Keratinocyte (primary cell): ENCODE results near the gene SCYL3. TPM values are rescaled to one million over a fixed set of nuclear protein-coding genes. Genes with fewer than 3 reads are reported as not detected.

ENCODE experiments used
- DNase-seq: peaks from one replicate; pipeline ENCODE4 v3.0.0-alpha.2; 2011; ENCODE audit warnings: low read depth, missing footprints, low spot score
- FAIRE-seq: peaks from 2 replicates; lab custom pipeline; 2011; peaks lifted over from hg19 to GRCh38; lab: Jason Lieb, UNC
- H2AFZ ChIP-seq: 2 replicates; pipeline ENCODE4 v1.6.0; 2012; ENCODE audit warnings: low read length, control low read depth, inconsistent platforms; ENCODE audit not compliant: control insufficient read depth
- H3K27ac ChIP-seq: 2 replicates; pipeline ENCODE4 v1.5.1; 2011; ENCODE audit warnings: low read length; ENCODE audit not compliant: control insufficient read depth, insufficient read depth
- H3K27me3 ChIP-seq: 3 replicates; pipeline ENCODE4 v1.6.0; 2011; ENCODE audit warnings: low read length; ENCODE audit not compliant: control insufficient read depth, insufficient read depth; ENCODE audit errors: extremely low read depth
- H3K36me3 ChIP-seq, 2 experiments: 2 replicates in 1 of 2; 3 replicates in 1 of 2; pipeline ENCODE4 v1.5.1; 2011; ENCODE audit warnings: low read length in 2 of 2, mild to moderate bottlenecking in 1 of 2; ENCODE audit not compliant: control insufficient read depth in 2 of 2, insufficient read depth in 2 of 2; ENCODE audit errors: extremely low read depth in 1 of 2
- H3K4me1 ChIP-seq: 3 replicates; pipeline ENCODE4 v1.5.1; 2011; ENCODE audit warnings: low read length; ENCODE audit not compliant: control insufficient read depth, insufficient read depth; ENCODE audit errors: extremely low read depth
- H3K4me2 ChIP-seq: 3 replicates; pipeline ENCODE4 v1.6.0; 2011; ENCODE audit warnings: low read depth, low read length; ENCODE audit not compliant: control insufficient read depth, insufficient read depth; ENCODE audit errors: extremely low read depth
- H3K4me3 ChIP-seq, 3 experiments: fragments of 200-600 bp in 1 of 3; sonication (generic) in 1 of 3; 2 replicates in 2 of 3; 3 replicates in 1 of 3; pipeline ENCODE4 v1.5.1; 2011 to 2016; ENCODE audit warnings: low read length in 3 of 3, mild to moderate bottlenecking in 3 of 3, control low read depth in 2 of 3, inconsistent platforms in 1 of 3, low read depth in 1 of 3, mixed read lengths in 1 of 3, mixed run types in 1 of 3, moderate library complexity in 1 of 3; ENCODE audit not compliant: control insufficient read depth in 2 of 3, insufficient read depth in 2 of 3; ENCODE audit errors: extremely low read depth in 1 of 3
- H3K79me2 ChIP-seq: 2 replicates; pipeline ENCODE4 v1.6.0; 2012; ENCODE audit warnings: low read length; ENCODE audit not compliant: control insufficient read depth, insufficient read depth
- H3K9ac ChIP-seq: 3 replicates; pipeline ENCODE4 v1.6.0; 2011; ENCODE audit warnings: low read length; ENCODE audit not compliant: control insufficient read depth, insufficient read depth; ENCODE audit errors: extremely low read depth
- H3K9me1 ChIP-seq: 3 replicates; pipeline ENCODE4 v1.6.0; 2011; ENCODE audit warnings: low read length; ENCODE audit not compliant: control insufficient read depth, insufficient read depth; ENCODE audit errors: extremely low read depth
- H3K9me3 ChIP-seq: 2 replicates; pipeline ENCODE4 v1.5.1; 2012; ENCODE audit warnings: low read depth, low read length; ENCODE audit not compliant: control insufficient read depth
- H4K20me1 ChIP-seq: 3 replicates; pipeline ENCODE4 v1.6.0; 2011; ENCODE audit warnings: low read length; ENCODE audit not compliant: control insufficient read depth, insufficient read depth; ENCODE audit errors: extremely low read depth
- CTCF ChIP-seq, 3 experiments: IDR thresholded peaks in 1 of 3; conservative IDR thresholded peaks in 1 of 3; optimal IDR thresholded peaks in 1 of 3; 2 replicates in 2 of 3; 3 replicates in 1 of 3; pipeline versions ENCODE3 to v1.5.1; 2011; ENCODE audit warnings: low read length in 3 of 3, mild to moderate bottlenecking in 3 of 3, moderate library complexity in 2 of 3, control low read depth in 1 of 3, inconsistent platforms in 1 of 3; ENCODE audit not compliant: insufficient read depth in 2 of 3; ENCODE audit errors: extremely low read depth in 1 of 3
- EZH2 ChIP-seq: IDR thresholded peaks from one replicate; pipeline ENCODE4 v1.6.1; 2012; ENCODE audit warnings: inconsistent platforms, mild to moderate bottlenecking, low read length, moderate library complexity
- dilution Hi-C: fragments of 300-500 bp; cut with MboI; formaldehyde crosslinking; loops from one replicate; pipeline ENCODE4 v1.7.0; 2020; ENCODE audit warnings: low sequenced_read_pairs; ENCODE audit not compliant: extremely low pct_ligation_motif_present
- polyA plus RNA-seq, 5 experiments: library from polyadenylated mRNA; depleted of rRNA in 3 of 5; stranded (reverse) in 3 of 5; stranded (forward) in 1 of 5; unstranded in 1 of 5; fragments of >200 nt; gene quantifications; 1 replicate in 1 of 5; 2 replicates in 3 of 5; 3 replicates in 1 of 5; pipeline versions ENCODE4 v1.2.1 to v1.2.3, GENCODE V29; 2011 to 2012; ENCODE audit warnings: missing spikeins in 2 of 5, low read depth in 1 of 5, low replicate concordance in 1 of 5

Gene SCYL3
- polyA plus RNA-seq, 1 donor (not counting 4 experiments of a cell fraction or from before 2014, with no cell fraction given), result 8.0 TPM

GRCh38 chr1:169902751-169903150 lies 9.1 kb upstream of the SCYL3 start:
- FAIRE-seq, result no peak
- dilution Hi-C loops, result no loop called here

GRCh38 chr1:169901115-169901514 lies 7.4 kb upstream of the SCYL3 start:
- DNase-seq (no peak), FAIRE-seq (no peak)
- Histone ChIP-seq H2AFZ (no peak overlapping the region), H3K4me1 (no peaks in the 10 kb centered on the region), H3K9me3 (no peaks in the 10 kb centered on the region), H3K79me2 (no peaks in the 10 kb centered on the region), H3K27ac (no peak overlapping the region), H3K36me3 (no peaks in the 10 kb centered on the region), H3K27me3 (no peaks in the 10 kb centered on the region), H3K9me1 (no peaks in the 10 kb centered on the region), H4K20me1 (no peaks in the 10 kb centered on the region), H3K9ac (no peak overlapping the region), H3K4me2 (no peak overlapping the region), H3K4me3 (no peak overlapping the region)
- TF ChIP-seq CTCF (optimal IDR thresholded peaks at IDR 0.05 in 1 of 3, IDR thresholded peaks at IDR 0.05 in 1 of 3, conservative IDR thresholded peaks at IDR 0.05 in 1 of 3; ENCODE audit: extremely low read depth in 1 of 3, insufficient read depth in 2 of 3, low read length in 3 of 3), result no peak
- no peak for TF ChIP-seq EZH2
- dilution Hi-C loops, result no loop called here

More at GRCh38 chr1:169902751-169903150, 9.1 kb upstream of the SCYL3 start:
- no peak overlapping the region for H3K27ac ChIP-seq
- H3K4me3 ChIP-seq, result no peak overlapping the region
- no peak for TF ChIP-seq EZH2
- no peak for TF ChIP-seq CTCF (optimal IDR thresholded peaks at IDR 0.05 in 1 of 3, IDR thresholded peaks at IDR 0.05 in 1 of 3, conservative IDR thresholded peaks at IDR 0.05 in 1 of 3; ENCODE audit: extremely low read depth in 1 of 3, insufficient read depth in 2 of 3, low read length in 3 of 3)
- H3K9me1 ChIP-seq, result no peaks in the 10 kb centered on the region
- no peaks in the 10 kb centered on the region for H3K27me3 ChIP-seq
- no peaks in the 10 kb centered on the region for H4K20me1 ChIP-seq
- H3K9ac ChIP-seq, result no peak overlapping the region
- no peak for DNase-seq
- no peaks in the 10 kb centered on the region for H3K79me2 ChIP-seq
- no peaks in the 10 kb centered on the region for H3K36me3 ChIP-seq
- no peak overlapping the region for H3K4me2 ChIP-seq
- no peaks in the 10 kb centered on the region for H3K4me1 ChIP-seq
- H3K9me3 ChIP-seq, result no peaks in the 10 kb centered on the region
- no peak overlapping the region for H2AFZ ChIP-seq
